Gastrocnemius medialis (tissue), 4 donors: ENCODE measurements around the gene TRPM4.

ENCODE experiments used
- POLR2A ChIP-seq, 2 donors: fragments of 450-650 bp; IDR thresholded peaks; one replicate each; pipeline ENCODE4 v1.6.1; 2017; ENCODE audit warnings: antibody characterized with exemption in 2 of 2, mild to moderate bottlenecking in 2 of 2, moderate library complexity in 2 of 2
- TF ChIP-seq, protein P1 (sequence below), 5 experiments: fragments of 450-650 bp in 3 of 5; fragments of 200-600 bp in 2 of 5; sonication (generic) in 2 of 5; IDR thresholded peaks in 4 of 5; conservative IDR thresholded peaks in 1 of 5; 1 replicate in 4 of 5; 2 replicates in 1 of 5; pipeline ENCODE4 v1.5.1; 2016 to 2019; ENCODE audit warnings: antibody characterized with exemption in 5 of 5, mild to moderate bottlenecking in 3 of 5, moderate library complexity in 3 of 5

DNA sequence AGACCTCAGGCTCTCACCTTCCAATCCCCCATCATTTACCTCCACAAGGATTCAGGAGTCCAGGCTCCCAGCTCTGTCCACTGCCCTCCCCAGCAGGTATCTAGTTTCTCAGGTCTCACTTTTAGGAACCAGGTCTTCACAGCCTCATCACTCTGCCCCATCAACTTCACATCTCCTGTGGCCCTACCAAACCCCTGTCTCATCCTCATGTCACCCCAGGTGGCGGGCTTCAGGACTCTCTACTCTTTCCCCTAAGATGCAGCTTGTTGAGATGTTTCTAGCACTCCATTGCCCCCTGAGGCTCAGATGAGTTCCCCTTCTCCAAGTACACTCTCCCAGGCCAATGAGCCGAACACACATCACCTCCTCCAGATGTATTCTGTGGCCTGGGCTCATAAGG, 36.7 kb upstream of the TRPM4 start:
- TF ChIP-seq, protein P1, sequence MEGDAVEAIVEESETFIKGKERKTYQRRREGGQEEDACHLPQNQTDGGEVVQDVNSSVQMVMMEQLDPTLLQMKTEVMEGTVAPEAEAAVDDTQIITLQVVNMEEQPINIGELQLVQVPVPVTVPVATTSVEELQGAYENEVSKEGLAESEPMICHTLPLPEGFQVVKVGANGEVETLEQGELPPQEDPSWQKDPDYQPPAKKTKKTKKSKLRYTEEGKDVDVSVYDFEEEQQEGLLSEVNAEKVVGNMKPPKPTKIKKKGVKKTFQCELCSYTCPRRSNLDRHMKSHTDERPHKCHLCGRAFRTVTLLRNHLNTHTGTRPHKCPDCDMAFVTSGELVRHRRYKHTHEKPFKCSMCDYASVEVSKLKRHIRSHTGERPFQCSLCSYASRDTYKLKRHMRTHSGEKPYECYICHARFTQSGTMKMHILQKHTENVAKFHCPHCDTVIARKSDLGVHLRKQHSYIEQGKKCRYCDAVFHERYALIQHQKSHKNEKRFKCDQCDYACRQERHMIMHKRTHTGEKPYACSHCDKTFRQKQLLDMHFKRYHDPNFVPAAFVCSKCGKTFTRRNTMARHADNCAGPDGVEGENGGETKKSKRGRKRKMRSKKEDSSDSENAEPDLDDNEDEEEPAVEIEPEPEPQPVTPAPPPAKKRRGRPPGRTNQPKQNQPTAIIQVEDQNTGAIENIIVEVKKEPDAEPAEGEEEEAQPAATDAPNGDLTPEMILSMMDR (IDR thresholded peaks at IDR 0.05 in 4 of 5, conservative IDR thresholded peaks at IDR 0.05 in 1 of 5), result no peak
- TF ChIP-seq POLR2A (IDR thresholded peaks at IDR 0.05), result no peak
